ENCODE results near the gene SARS1.

GRCh38 chr1:109283748-109284600 lies 70.3 kb downstream of the SARS1 start:
- TF ChIP-seq, protein P1, sequence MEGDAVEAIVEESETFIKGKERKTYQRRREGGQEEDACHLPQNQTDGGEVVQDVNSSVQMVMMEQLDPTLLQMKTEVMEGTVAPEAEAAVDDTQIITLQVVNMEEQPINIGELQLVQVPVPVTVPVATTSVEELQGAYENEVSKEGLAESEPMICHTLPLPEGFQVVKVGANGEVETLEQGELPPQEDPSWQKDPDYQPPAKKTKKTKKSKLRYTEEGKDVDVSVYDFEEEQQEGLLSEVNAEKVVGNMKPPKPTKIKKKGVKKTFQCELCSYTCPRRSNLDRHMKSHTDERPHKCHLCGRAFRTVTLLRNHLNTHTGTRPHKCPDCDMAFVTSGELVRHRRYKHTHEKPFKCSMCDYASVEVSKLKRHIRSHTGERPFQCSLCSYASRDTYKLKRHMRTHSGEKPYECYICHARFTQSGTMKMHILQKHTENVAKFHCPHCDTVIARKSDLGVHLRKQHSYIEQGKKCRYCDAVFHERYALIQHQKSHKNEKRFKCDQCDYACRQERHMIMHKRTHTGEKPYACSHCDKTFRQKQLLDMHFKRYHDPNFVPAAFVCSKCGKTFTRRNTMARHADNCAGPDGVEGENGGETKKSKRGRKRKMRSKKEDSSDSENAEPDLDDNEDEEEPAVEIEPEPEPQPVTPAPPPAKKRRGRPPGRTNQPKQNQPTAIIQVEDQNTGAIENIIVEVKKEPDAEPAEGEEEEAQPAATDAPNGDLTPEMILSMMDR (IDR thresholded peaks at IDR 0.05; ENCODE audit: poor library complexity) = no peak
- no peak for TF ChIP-seq EZH2phosphoT487 (IDR thresholded peaks at IDR 0.05; ENCODE audit: low read depth, severe bottlenecking, unreplicated experiment)
- TF ChIP-seq EZH2 (IDR thresholded peaks at IDR 0.05; ENCODE audit: borderline replicate concordance) = no peak

All from hepatocyte (in vitro differentiated cells).